Panc1 (cell line): ENCODE data around the gene SIGLEC1. TPM values are rescaled to one million over a fixed set of nuclear protein-coding genes. Genes with fewer than 3 reads are reported as not detected.

ENCODE experiments used
- ATAC-seq: fragments of 200-7000 bp; cut with Tn5 transposase; 2 replicates; pipeline ENCODE4 v1.9.1; 2020; ENCODE audit warnings: mild to moderate bottlenecking, moderate library complexity
- BruUV-seq: library from RNA; stranded (reverse); fragments of 400-500 nt; replicated peaks from 2 replicates; lab custom pipeline; 2021; lab: Mats Ljungman, UMichigan
- CTCF ChIA-PET: fragments of 300-600 bp; sonication (Branson Sonifier 250); formaldehyde crosslinking; loops from one replicate; lab custom pipeline; 2022; ENCODE audit warnings: antibody characterized with exemption; lab: Charles Lee
- POLR2A ChIA-PET: fragments of 300-600 bp; sonication (Branson Sonifier 250); formaldehyde crosslinking; loops from one replicate; lab custom pipeline; 2022; ENCODE audit warnings: antibody characterized with exemption; lab: Charles Lee
- DNase-seq: peaks from one replicate; pipeline ENCODE4 v3.0.0-alpha.2; 2010; ENCODE audit warnings: low read depth, low spot score
- H3K27ac ChIP-seq: 2 replicates; pipeline ENCODE4 v1.5.1; 2011; ENCODE audit warnings: mild to moderate bottlenecking, low read length, inconsistent platforms
- H3K27me3 ChIP-seq: fragments of 200-500 bp; sonication (Bioruptor generic); 2 replicates; pipeline ENCODE4 v1.6.0; 2014; ENCODE audit warnings: low read length, inconsistent platforms; ENCODE audit not compliant: control insufficient read depth, insufficient read depth
- H3K36me3 ChIP-seq: fragments of 200-500 bp; sonication (Bioruptor generic); 2 replicates; pipeline ENCODE4 v1.5.1; 2014; ENCODE audit warnings: inconsistent platforms, mild to moderate bottlenecking, low read length, moderate library complexity; ENCODE audit not compliant: control insufficient read depth, insufficient read depth
- H3K4me1 ChIP-seq: 2 replicates; pipeline ENCODE4 v1.5.1; 2011; ENCODE audit warnings: inconsistent platforms, mild to moderate bottlenecking, low read length, moderate library complexity; ENCODE audit not compliant: control insufficient read depth, insufficient read depth
- H3K4me3 ChIP-seq, 2 experiments: 2 replicates each; pipeline ENCODE4 v1.5.1; 2011 to 2012; ENCODE audit warnings: low read depth in 2 of 2, low read length in 2 of 2, mild to moderate bottlenecking in 2 of 2, inconsistent platforms in 1 of 2, moderate library complexity in 1 of 2
- H3K9me3 ChIP-seq: fragments of 200-500 bp; sonication (Bioruptor generic); 2 replicates; pipeline ENCODE4 v1.5.1; 2014; ENCODE audit warnings: low read depth, mild to moderate bottlenecking, inconsistent platforms, low read length, moderate library complexity; ENCODE audit not compliant: control insufficient read depth, insufficient read depth
- CTCF ChIP-seq: fragments of 450-650 bp; IDR thresholded peaks from 2 replicates; pipeline ENCODE4 v1.5.1; 2017; ENCODE audit warnings: mild to moderate bottlenecking
- POLR2AphosphoS5 ChIP-seq: IDR thresholded peaks from 2 replicates; pipeline ENCODE4 v1.6.1; 2012; ENCODE audit warnings: mild to moderate bottlenecking, low read depth, low read length, moderate library complexity
- REST ChIP-seq, 2 experiments: IDR thresholded peaks; 2 replicates each; pipeline ENCODE4 v1.6.1; 2011 to 2012; ENCODE audit warnings: low read depth in 2 of 2, control low read depth in 1 of 2, low read length in 1 of 2, mild to moderate bottlenecking in 1 of 2, moderate library complexity in 1 of 2; ENCODE audit not compliant: insufficient read depth in 1 of 2
- SIN3A ChIP-seq: IDR thresholded peaks from 2 replicates; pipeline ENCODE4 v1.6.1; 2012; ENCODE audit warnings: low read depth, mild to moderate bottlenecking, low read length, moderate library complexity, borderline replicate concordance; ENCODE audit not compliant: insufficient read depth
- TCF7L2 ChIP-seq: IDR thresholded peaks from 2 replicates; pipeline ENCODE4 v1.6.1; 2011; ENCODE audit warnings: mild to moderate bottlenecking, low read depth, low read length, inconsistent platforms
- in situ Hi-C: cut with HindIII; loops from 2 replicates; pipeline ENCODE4 v1.10.0; 2016; ENCODE audit warnings: low sequenced_read_pairs, low pct_unique_long_range_greater_than_20kb
- intact Hi-C: fragments of 100-400 bp; cut with micrococcal nuclease; formaldehyde crosslinking; loops from one replicate; pipeline ENCODE4 v1.10.0; 2022; ENCODE audit not compliant: unreplicated experiment
- total RNA-seq: library from RNA; stranded (reverse); gene quantifications from one replicate; pipeline ENCODE4 v1.2.1, GENCODE V29; 2021; ENCODE audit not compliant: unreplicated experiment

SIGLEC1 gene
- total RNA-seq, 1 experiment from 2014 or later, result 0.03 TPM

- ATAC-seq (no peak), DNase-seq (no peak)
- in situ Hi-C loops, result no loop called here
- Histone ChIP-seq H3K9me3 (no peaks in the 10 kb centered on the region), H3K27ac (no peak overlapping the region), H3K27me3 (no peaks in the 10 kb centered on the region), H3K4me3 (no peak overlapping the region), H3K36me3 (no peaks in the 10 kb centered on the region), H3K4me1 (no peaks in the 10 kb centered on the region)
- ChIA-PET POLR2A (no interaction called here), CTCF (no interaction called here)
- no TSS peak for BruUV-seq
- TF ChIP-seq TCF7L2 (no peak), CTCF (no peak), POLR2AphosphoS5 (no peak), SIN3A (no peak), REST (IDR thresholded peaks at IDR 0.05; ENCODE audit: insufficient read depth in 1 of 2, low read depth in 2 of 2, low read length in 1 of 2) (no peak)
- intact Hi-C loops, result no loop called here
Measured at GRCh38 chr20:3714092-3714491, 1.7 kb upstream of the SIGLEC1 start.

GRCh38 chr20:3711484-3711941 lies 887 bp downstream of the SIGLEC1 start:
- DNase-seq (no peak), ATAC-seq (no peak)
- CTCF ChIA-PET, result interaction anchor here (0.7 to 2.0 kb wide), 3 partner anchors 35 to 146 kb away, joined by 3 to 12 read pairs (median 3); no protein-coding TSS in a partner anchor
- H3K36me3 ChIP-seq, result no peaks in the 10 kb centered on the region
- no peak overlapping the region for H3K4me3 ChIP-seq
- no TSS peak for BruUV-seq
- TF ChIP-seq SIN3A, result no peak
- H3K27ac ChIP-seq, result no peak overlapping the region; the same call in 1 of the 2 replicates
- peaks cover 4% of the 10 kb centered on the region; the same call in 1 of the 2 replicates for H3K4me1 ChIP-seq
- intact Hi-C loops (loop anchor here (1.0 kb wide), 1 partner anchor 35 kb away; no protein-coding TSS in a partner anchor), in situ Hi-C loops (no loop called here)
- no peaks in the 10 kb centered on the region for H3K27me3 ChIP-seq
- POLR2A ChIA-PET, result no interaction called here
- no peaks in the 10 kb centered on the region for H3K9me3 ChIP-seq
